Smooth muscle cell (in vitro differentiated cells): Measurements from ENCODE around the gene SOBP. TPM values are rescaled to one million over a fixed set of nuclear protein-coding genes. Genes with fewer than 3 reads are reported as not detected.

Experiments used
- DNase-seq: peaks from one replicate; lab custom pipeline; 2025; ENCODE audit not compliant: unreplicated experiment; lab: John Stamatoyannopoulos, UW
- H2AFZ ChIP-seq: fragments of 200-600 bp; sonication (generic); 2 replicates; pipeline ENCODE4 v1.6.0; 2016; ENCODE audit warnings: antibody characterized with exemption, low read depth, mild to moderate bottlenecking
- H3F3A ChIP-seq: fragments of 200-600 bp; sonication (generic); 2 replicates; pipeline ENCODE4 v1.6.0; 2017; ENCODE audit warnings: antibody characterized with exemption, low read depth
- H3K27ac ChIP-seq: fragments of 200-600 bp; sonication (generic); 2 replicates; pipeline ENCODE4 v1.5.1; 2016; ENCODE audit warnings: low read depth, mild to moderate bottlenecking
- H3K27me3 ChIP-seq: fragments of 200-600 bp; sonication (generic); 2 replicates; pipeline ENCODE4 v1.6.1; 2016; ENCODE audit warnings: low read depth, mild to moderate bottlenecking
- H3K36me3 ChIP-seq: fragments of 200-600 bp; sonication (generic); 2 replicates; pipeline ENCODE4 v1.5.1; 2016; ENCODE audit warnings: low read depth
- H3K4me1 ChIP-seq: fragments of 200-600 bp; sonication (generic); 2 replicates; pipeline ENCODE4 v1.5.1; 2016; ENCODE audit warnings: low read depth
- H3K4me2 ChIP-seq: fragments of 200-600 bp; sonication (generic); 2 replicates; pipeline ENCODE4 v1.6.0; 2016; ENCODE audit warnings: mild to moderate bottlenecking
- H3K4me3 ChIP-seq: fragments of 200-600 bp; sonication (generic); 2 replicates; pipeline ENCODE4 v1.5.1; 2016; ENCODE audit warnings: mild to moderate bottlenecking
- H3K79me2 ChIP-seq: fragments of 200-600 bp; sonication (generic); 2 replicates; pipeline ENCODE4 v1.6.0; 2016; ENCODE audit warnings: low read depth, mild to moderate bottlenecking
- H3K9ac ChIP-seq: fragments of 200-600 bp; sonication (generic); 2 replicates; pipeline ENCODE4 v1.6.0; 2016; ENCODE audit warnings: low read depth
- H3K9me3 ChIP-seq: fragments of 200-600 bp; sonication (generic); replicated peaks from 2 replicates; pipeline ENCODE4 v1.5.1; 2016; ENCODE audit warnings: low read depth
- H4K20me1 ChIP-seq: fragments of 200-600 bp; sonication (generic); 2 replicates; pipeline ENCODE4 v1.6.0; 2016; ENCODE audit warnings: low read depth
- CTCF ChIP-seq: fragments of 200-600 bp; sonication (generic); IDR thresholded peaks from 2 replicates; pipeline ENCODE4 v1.5.1; 2017; ENCODE audit warnings: borderline replicate concordance, mild to moderate bottlenecking, antibody characterized with exemption; ENCODE audit not compliant: insufficient read depth, poor library complexity, severe bottlenecking
- WGBS: methylation state at CpG from one replicate; pipeline ENCODE4 v1.1.7; 2016; ENCODE audit warnings: low lambda C conversion rate; 5-methylcytosine and 5-hydroxymethylcytosine counted together
- polyA plus RNA-seq: library from polyadenylated mRNA; unstranded; fragments of >200 nt; fragmentation: Nextera tagmentation; extraction: Ambion mirVana; gene quantifications from 2 replicates; pipeline ENCODE4 v1.2.1, GENCODE V29; 2016
- total RNA-seq: library from RNA; depleted of rRNA; stranded (reverse); fragments of >200 nt; gene quantifications from 2 replicates; pipeline ENCODE4 v1.2.3, GENCODE V29; 2014

SOBP gene
- total and polyA plus RNA-seq, 2 experiments from 2014 or later = 0.67 to 4.0 TPM

- DNase-seq = no peak
- Histone ChIP-seq H4K20me1 (no peaks in the 10 kb centered on the region), H3K27me3 (no peaks in the 10 kb centered on the region), H3K36me3 (no peaks in the 10 kb centered on the region), H2AFZ (no peak overlapping the region), H3K27ac (no peak overlapping the region), H3K9ac (no peak overlapping the region), H3K4me3 (no peak overlapping the region), H3K79me2 (no peaks in the 10 kb centered on the region), H3K4me2 (no peak overlapping the region), H3K4me1 (no peaks in the 10 kb centered on the region), H3F3A (no peaks in the 10 kb centered on the region), H3K9me3 (no peaks in the 10 kb centered on the region)
- no peak for TF ChIP-seq CTCF
- WGBS = 87% methylated on average over 3 of the region's 3 CpGs
These were observed 152.4 kb downstream of the SOBP start for GRCh38 chr6:107642095-107642860.

GRCh38 chr6:107642861-107643328 is 153.0 kb downstream of the SOBP start:
- Histone ChIP-seq H3K27me3 (no peaks in the 10 kb centered on the region), H3F3A (no peaks in the 10 kb centered on the region), H3K27ac (no peak overlapping the region), H3K79me2 (no peaks in the 10 kb centered on the region), H3K4me2 (no peak overlapping the region), H3K4me3 (no peak overlapping the region), H3K36me3 (no peaks in the 10 kb centered on the region), H3K9ac (no peak overlapping the region), H4K20me1 (no peaks in the 10 kb centered on the region), H3K4me1 (no peaks in the 10 kb centered on the region), H2AFZ (no peak overlapping the region), H3K9me3 (no peaks in the 10 kb centered on the region)
- DNase-seq = no peak
- 85% methylated on average over 3 of the region's 3 CpGs for WGBS
- TF ChIP-seq CTCF = no peak

GRCh38 chr6:107644513-107644912 is 154.6 kb downstream of the SOBP start:
- H3K27me3 ChIP-seq = no peaks in the 10 kb centered on the region
- no peaks in the 10 kb centered on the region for H3K9me3 ChIP-seq
- H3K79me2 ChIP-seq = no peaks in the 10 kb centered on the region
- no peaks in the 10 kb centered on the region for H3K36me3 ChIP-seq
- no peak for TF ChIP-seq CTCF
- no peak for DNase-seq
- no peak overlapping the region for H3K4me3 ChIP-seq
- 38% methylated on average over 1 of the region's 1 CpG for WGBS
- no peak overlapping the region for H3K4me2 ChIP-seq
- no peaks in the 10 kb centered on the region for H3F3A ChIP-seq
- no peak overlapping the region for H2AFZ ChIP-seq
- no peak overlapping the region for H3K9ac ChIP-seq
- no peak overlapping the region for H3K27ac ChIP-seq
- no peaks in the 10 kb centered on the region for H3K4me1 ChIP-seq
- H4K20me1 ChIP-seq = no peaks in the 10 kb centered on the region

- H3K9me3 ChIP-seq = no peaks in the 10 kb centered on the region
- H2AFZ ChIP-seq = no peak overlapping the region
- TF ChIP-seq CTCF = no peak
- 92% methylated on average over 4 of the region's 4 CpGs for WGBS
- H3K27ac ChIP-seq = no peak overlapping the region
- no peaks in the 10 kb centered on the region for H3F3A ChIP-seq
- DNase-seq = no peak
- H3K9ac ChIP-seq = no peak overlapping the region
- H4K20me1 ChIP-seq = no peaks in the 10 kb centered on the region
- H3K4me3 ChIP-seq = no peak overlapping the region
- no peaks in the 10 kb centered on the region for H3K36me3 ChIP-seq
- H3K4me1 ChIP-seq = no peaks in the 10 kb centered on the region
- H3K27me3 ChIP-seq = no peaks in the 10 kb centered on the region
- H3K4me2 ChIP-seq = no peak overlapping the region
- H3K79me2 ChIP-seq = no peaks in the 10 kb centered on the region
These were observed 155.8 kb downstream of the SOBP start for GRCh38 chr6:107645740-107646139.
